Nucleus accumbens (tissue), 56 donors: ENCODE measurements around the gene PLEKHN1.
"Not testable (repeated sequence)": the region's sequence is repeated elsewhere in the genome, so short reads cannot be mapped to it uniquely, and the experiment has no call there.

Source experiments
- DNase-seq, 56 donors: peaks; one replicate each; lab custom pipeline; 2025; lab: John Stamatoyannopoulos, UW

Gene PLEKHN1

DNA sequence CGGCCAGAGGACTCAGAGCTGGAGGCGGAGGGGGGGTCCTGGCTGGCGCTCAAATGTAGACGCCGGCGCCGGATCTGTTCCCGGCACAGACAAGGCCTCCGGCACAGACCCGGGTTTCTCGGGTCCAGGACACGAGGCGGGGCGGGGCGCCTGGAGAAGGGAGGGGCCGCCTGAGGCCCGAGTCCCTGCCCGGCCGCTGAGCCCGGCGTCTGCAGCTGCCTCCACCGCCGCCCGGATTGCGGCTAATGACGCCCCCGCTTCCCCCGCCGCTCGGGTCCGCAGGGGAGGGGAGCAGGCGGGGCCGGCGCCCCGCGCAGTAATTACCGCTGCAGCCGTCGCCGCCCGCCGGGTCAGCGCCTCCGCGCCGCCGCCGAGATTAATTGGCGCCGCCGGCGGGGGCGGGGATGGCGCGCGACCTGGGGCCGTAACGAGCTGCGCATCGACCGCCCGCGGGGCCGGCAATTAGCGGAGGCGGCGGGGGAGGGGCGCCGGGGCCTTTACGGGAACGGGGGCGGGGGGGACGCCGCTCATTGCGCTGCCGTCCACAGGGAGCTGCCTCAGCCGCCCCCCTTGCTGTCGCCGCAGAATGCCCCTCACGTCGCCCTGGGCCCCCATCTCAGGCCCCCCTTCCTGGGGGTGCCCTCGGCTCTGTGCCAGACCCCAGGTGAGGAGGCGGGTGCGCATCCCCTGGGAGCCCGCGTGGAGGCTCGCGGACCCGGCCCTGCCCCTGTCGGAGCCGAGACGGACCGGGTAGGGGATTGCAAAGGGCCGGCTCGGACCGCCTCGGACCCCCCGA is 24.5 kb upstream of the PLEKHN1 start:
- DNase-seq: peak in 2 of 56 donors; percentile 31 to 73

DNA sequence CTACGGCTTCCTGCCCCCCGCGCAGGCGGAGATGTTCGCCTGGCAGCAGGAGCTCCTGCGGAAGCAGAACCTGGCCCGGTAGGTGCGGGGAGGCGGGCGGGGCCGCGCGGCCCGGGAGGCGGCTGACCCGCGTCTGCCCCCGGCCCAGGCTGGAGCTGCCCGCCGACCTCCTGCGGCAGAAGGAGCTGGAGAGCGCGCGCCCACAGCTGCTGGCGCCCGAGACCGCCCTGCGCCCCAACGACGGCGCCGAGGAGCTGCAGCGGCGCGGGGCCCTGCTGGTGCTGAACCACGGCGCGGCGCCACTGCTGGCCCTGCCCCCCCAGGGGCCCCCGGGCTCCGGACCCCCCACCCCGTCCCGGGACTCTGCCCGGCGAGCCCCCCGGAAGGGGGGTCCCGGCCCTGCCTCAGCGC is 23.9 kb upstream of the PLEKHN1 start:
- DNase-seq: no peak

DNA sequence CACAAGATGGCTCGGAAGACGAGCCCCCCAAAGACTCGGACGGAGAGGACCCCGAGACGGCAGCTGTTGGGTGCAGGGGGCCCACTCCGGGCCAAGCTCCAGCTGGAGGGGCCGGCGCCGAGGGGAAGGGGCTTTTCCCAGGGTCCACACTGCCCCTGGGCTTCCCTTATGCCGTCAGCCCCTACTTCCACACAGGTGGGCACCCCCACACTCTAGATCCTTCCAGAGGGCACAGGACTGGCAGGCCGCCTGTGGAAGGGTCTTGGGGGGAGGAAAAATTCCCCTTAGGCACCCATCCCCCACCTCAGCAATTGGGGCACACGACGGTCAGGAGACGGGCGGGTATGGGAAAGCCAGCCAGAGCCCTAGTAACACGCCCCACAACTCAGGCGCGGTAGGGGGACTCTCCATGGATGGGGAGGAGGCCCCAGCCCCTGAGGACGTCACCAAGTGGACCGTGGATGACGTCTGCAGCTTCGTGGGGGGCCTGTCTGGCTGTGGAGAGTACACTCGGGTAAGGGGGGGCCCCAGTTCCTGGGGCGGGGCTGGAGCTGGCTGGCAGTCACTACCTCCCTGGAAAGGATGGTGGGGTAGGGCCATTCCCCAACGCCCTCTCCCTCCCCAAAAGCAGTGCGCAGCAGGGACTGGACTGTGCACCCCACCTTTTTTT is 23.3 kb upstream of the PLEKHN1 start:
- DNase-seq: no peak

DNA sequence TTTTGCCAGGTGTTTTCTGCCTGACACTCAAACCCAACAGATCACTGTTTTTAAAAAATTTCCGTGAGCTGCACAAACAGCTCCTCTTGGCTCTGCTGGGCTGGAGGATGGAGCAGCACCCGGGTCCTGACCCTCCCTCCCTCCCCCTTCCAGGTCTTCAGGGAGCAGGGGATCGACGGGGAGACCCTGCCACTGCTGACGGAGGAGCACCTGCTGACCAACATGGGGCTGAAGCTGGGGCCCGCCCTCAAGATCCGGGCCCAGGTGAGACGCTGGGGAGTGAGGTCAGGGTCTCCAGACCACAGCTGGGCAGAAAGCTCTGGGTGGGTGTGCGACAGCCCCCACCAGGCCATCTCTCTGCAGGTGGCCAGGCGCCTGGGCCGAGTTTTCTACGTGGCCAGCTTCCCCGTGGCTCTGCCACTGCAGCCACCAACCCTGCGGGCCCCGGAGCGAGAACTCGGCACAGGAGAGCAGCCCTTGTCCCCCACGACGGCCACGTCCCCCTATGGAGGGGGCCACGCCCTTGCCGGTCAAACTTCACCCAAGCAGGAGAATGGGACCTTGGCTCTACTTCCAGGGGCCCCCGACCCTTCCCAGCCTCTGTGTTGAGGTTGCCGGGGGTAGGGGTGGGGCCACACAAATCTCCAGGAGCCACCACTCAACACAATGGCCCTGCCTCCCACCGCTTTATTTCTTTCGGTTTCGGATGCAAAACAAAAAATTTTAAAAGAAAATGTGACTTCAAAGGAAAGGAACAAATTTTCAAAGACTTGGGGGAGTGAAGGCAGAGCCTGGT is 22.5 kb upstream of the PLEKHN1 start:
- DNase-seq: no peak

DNA sequence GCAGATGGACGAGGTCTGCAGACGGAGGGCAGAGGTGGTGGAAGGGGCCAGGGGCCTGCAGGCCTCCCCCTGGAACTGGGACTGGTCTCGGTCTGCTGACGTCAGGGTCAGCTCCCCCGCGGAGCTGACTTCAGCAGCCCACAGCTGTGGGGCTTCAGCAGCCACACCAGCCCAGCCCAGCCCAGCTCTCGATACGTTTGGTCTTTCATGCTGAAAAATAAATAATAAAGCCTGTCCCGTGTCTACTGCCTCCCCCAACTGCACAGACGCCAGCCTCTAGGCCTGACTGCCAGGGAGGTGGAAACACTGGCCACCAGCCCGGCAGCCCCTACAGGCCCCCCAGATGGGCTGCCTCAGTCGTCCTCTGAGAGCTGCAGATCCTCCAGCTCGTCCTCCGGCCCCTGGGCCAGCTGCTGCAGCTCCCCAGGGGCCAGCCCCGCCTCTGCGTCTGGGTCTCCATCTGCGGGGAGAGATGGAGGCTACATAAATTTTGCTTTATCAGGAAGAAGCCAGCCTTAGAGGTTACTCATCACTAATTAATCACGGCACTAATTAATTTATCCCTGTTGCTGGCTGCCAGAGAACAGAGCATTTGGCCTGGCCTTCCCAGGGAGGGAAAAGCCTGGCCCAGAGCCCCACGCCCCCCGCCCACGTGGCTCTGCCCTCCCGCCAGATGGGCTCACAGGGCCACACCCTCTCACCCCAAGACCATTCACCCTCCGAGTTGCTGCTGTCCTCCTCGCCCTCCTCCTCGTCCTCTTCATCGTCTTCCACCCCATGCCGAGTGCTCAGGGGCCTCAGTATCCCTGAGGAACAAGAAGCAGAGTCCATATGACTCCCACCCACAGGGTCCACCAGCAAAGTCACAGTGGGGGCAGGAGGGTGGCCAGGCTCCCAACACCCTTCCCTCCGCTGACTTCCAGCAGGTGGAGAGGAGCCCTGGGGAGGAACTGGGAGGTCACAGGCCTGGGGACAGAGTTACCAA is 21.6 kb upstream of the PLEKHN1 start:
- DNase-seq: no peak

DNA sequence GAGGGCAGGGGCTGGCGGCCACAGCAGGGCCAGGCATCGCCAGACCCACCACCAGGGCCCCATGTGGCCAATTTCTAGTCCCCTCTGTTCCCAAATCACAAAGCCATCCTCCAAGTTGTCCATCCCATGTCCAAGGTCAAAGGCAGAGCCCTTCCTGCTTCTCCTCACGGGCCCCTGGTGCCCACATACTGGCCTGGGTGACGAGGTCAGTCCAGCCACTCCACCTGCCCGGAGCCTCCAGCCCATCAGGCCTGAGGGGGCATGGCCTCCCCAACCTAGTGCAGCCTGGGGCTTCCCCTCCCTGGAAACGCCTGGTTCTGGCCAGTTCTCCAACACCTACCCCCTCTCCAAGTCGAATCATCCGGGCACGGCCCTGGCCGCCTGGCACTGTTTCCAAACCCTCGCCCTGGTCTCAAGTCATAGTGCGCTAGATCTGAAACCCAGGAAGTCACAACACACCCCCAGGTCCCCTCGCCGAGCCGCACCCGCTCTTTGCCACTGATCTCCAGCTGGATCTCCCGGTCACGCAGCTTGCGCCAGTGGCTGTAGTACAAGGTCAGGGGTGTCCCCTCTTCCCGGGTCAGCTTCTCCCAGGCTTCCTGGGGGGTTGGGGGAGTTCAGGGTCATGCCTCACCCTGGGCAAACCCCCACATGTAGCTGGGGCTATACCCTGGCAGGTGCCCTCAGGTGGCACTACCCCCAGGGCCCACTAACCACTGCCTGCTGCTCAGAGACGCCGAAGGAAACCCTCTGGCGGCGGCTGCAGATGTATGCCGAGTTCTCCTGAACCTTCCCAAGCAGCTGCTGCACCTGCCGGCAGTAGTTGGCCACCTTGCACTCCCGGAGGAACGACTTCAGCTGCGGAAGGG is 20.4 kb upstream of the PLEKHN1 start:
- no peak for DNase-seq

DNA sequence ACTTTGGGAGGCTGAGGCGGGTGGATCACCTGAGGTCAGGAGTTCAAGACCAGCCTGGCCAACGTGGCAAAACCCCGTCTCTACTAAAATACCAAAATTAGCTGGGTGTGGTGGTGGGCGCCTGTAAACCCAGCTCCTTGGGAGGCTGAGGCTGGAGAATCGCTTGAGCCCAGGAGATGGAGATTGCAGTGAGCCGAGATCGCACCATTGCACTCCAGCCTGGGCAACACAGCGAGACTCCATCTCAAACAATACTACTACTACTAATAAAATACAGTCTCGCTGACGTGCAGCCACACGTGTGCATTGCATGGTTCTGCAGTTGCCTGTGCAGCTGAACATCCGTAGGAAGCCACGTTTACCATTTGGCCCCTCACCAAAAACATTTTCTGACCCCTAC is 19.5 kb upstream of the PLEKHN1 start:
- DNase-seq: not testable (repeated sequence)

DNA sequence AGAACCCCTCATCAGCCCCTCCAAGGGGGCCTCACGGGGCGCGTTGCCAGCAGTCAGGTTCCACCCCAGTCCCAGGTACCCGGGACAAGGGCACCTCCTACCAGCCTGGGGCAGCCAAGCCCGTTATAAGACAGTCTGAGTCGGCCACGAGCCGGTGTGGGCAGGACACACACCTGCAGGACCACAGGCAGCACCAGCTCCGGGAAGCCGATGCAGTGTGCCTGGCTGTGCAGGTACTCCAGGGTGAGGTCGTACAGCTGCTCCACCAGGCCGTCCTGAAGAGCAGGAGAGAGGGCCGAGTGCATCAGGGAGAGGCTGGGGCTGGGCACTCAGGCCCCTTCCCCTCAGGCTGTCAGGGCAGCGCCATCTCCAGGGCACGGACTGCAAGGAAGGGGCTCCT is 18.3 kb upstream of the PLEKHN1 start:
- no peak for DNase-seq

DNA sequence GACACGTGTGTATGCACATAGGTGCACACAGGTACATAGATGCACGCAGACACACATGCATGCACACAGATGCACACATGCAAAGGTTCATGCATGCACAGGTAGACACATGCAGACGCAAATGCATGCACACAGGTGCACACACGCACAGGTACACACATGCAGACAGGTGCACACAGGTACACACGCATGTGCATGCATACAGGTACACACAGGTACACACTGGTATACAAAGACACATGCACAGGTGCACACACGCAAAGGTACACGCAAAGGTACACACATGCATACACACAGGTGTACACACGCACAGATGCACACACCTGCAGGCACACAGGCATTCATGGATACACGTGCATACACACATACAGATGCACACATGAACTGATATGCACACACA is 16.0 kb upstream of the PLEKHN1 start:
- no peak for DNase-seq

DNA sequence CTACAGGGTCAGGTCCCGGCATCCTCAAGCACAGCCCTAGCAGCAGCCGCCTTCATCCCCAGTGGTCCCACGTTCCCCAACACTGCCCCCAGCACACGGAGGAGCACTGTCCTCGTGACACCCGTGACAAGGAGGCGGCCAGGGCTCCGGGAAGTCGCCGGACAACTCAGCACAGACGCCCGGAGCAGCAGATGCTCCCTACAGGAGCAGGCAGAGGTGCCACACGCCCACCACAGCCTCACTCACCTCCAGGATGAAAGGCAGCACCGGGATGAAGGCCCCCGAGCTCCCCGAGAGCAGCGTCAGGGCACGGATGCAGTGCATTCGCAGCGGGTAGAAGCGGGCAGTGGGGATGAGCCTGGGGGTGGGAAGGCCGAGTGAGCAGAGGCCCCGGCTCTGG is 15.4 kb upstream of the PLEKHN1 start:
- DNase-seq: no peak

DNA sequence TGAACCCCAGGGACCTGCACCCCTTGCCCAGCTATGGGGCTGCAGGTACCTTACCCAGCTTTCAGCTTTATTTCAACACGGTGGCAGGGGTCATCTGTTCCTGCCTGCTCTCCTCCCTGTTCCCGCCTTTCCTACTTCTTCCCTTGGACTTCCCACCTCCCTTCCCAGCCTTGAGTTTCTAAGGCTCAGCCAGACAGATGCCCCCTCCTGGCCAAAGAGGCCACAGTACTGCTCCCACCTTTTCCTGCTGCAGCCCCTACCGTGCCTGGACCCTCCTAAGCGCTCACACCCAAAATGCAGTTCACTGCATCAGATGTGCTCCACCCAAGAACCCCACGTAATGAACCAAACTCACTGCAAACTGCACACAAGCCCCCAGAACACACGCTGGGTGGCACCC is 14.9 kb upstream of the PLEKHN1 start:
- DNase-seq: no peak

DNA sequence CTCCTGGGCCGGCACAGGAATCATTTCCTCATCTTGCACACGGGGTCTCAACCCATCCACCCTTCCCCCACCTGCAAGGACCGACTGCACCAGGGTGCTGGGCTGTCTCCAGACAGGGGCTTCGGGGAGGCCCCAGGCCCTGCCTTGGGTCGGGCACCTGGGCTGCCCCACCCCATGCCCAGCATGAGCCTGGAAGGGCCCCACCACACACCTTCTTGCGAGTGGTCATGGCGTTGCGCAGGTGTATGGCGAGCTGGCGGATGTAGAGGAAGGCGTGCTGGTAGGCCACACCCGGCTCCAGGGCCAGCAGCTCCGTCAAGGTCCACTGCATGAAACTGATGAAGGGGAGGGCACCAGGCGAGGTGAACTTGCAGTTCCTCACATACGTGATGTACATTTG is 14.1 kb upstream of the PLEKHN1 start:
- DNase-seq: no peak

DNA sequence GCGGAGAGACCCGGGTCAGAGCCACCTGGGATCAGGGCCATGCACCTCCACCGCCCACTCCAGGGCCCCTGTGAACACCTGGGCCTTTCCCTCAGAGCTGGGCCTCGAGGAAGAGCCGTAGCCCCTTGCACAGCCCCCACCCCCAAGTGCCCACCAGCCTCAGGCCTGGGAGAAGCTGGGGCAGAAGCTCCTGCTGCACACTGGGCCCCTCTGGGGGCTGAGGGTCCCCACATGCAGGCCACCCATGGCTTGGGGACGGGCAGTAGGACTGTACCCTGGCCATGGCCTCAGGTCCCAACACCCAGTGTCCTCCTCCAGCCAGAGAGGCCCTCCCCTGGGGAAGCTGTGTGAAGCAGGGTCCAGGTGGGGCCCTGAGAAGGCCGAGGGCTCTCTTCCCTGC is 13.7 kb upstream of the PLEKHN1 start:
- no peak for DNase-seq

DNA sequence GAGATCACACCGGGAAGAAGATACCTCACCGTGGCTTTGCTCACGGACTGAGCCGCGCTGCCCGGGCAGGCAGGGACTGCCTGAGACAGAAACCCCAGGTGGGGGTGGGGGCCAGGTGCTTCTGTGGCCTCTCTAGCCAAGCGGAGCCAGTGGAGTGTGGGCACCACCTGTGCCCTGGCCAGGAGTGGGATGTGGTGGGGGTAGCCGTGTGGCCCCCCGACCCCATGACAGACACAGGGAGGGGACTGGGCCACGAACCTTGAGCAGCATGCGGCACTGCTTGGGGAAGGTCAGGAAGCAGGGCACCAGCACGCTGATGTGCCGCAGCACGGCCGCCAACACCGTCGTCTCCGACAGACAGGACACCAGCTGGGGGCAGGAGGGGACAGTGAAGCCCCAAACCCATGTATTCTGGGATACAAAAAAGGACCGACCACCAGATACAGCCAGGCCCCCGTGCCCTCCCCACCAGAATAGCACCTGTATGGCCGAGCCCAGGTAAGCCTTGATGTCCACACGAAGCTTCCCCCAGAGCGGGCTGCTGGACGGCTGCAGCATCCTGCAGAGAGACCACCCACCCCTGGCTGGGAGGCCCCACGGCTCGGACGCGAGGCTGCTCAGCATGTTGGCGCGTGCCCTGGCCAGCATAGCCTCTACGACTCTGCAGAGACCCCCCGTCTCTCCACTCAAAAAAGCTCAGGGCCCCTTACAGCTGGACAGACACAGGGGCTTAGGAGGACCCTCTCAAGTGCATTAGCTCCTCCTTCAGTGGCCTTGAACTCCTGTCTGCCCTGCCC is 12.6 kb upstream of the PLEKHN1 start:
- DNase-seq: no peak

DNA sequence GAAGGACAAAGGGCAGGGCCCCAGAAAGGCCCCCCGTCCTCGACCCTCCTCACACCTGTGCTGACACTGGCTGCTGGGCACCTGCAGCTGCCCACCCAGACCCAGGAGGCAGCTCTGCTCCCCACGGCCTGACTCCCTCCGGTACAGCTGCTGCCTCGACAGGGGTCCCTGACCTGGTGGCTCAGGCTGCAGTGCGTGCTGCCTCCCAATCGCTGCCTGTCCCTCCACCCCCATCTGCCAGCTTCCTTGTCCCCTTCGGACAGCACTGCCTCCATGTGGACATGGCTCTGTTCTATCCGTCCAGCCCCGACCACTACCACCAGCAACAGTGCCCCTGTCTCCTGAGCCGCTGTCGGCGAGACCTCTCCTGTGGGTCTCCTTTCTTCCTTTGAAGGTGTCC is 11.4 kb upstream of the PLEKHN1 start:
- no peak for DNase-seq

DNA sequence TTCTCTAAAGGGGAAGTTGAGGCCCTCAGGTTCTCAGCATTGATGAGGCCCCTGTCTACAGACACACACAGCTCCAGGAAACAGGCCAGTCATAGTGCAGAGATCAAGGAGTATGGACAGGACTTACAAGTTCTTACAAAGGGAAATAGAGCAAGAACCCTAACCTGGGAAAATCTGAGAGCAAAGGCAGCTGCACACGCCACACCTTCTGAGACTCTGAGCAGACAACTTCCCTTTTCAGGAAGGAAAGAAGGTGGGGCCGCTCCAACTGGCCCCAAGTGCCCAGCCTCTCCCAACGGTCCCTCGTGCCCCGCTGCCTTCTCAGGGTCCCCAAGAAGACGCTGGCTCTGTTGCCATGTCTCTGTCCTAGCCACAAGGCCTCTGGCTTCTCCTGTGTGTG is 10.8 kb upstream of the PLEKHN1 start:
- no peak for DNase-seq

DNA sequence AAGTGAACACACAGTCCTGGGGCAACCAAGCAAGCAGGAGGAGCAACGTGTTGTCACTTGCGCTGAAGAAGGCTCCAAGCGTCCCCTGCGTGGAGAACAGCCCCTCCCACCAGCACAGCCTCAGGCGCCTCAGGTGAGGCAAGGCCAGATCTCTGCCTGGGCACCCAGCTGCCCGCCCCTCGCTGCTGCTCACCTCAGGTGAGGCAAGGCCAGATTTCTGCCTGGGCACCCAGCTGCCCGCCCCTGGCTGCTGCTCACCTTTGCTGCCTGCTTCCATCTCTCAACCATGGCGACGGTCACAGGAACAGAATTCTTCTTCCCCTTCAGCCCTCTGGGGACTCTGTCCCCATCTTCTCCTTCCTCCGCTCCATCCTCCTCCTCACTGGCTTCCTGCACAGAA is 9.6 kb upstream of the PLEKHN1 start:
- no peak for DNase-seq
